H9 (cell line): Measurements from ENCODE around the gene ABCA12. TPM values are rescaled to one million over a fixed set of nuclear protein-coding genes. Genes with fewer than 3 reads are reported as not detected.

Source experiments
- DNase-seq: peaks from one replicate; pipeline ENCODE4 v3.0.0-alpha.2; 2017
- H2AFZ ChIP-seq: one replicate; pipeline ENCODE4 v1.6.1; 2013; ENCODE audit warnings: mild to moderate bottlenecking, low read length, control low read depth, moderate library complexity
- H2AK5ac ChIP-seq: 2 replicates; pipeline ENCODE4 v1.6.1; 2013; ENCODE audit warnings: low read length, control low read depth, mixed read lengths; ENCODE audit not compliant: insufficient read length
- H2BK120ac ChIP-seq: one replicate; pipeline ENCODE4 v1.6.1; 2013; ENCODE audit warnings: low read depth, mild to moderate bottlenecking, low read length, control low read depth, inconsistent platforms; ENCODE audit not compliant: poor library complexity, severe bottlenecking
- H2BK12ac ChIP-seq: 2 replicates; pipeline ENCODE4 v1.6.1; 2013; ENCODE audit warnings: low read length, control low read depth, mixed read lengths, low read depth; ENCODE audit not compliant: insufficient read length
- H2BK15ac ChIP-seq: 2 replicates; pipeline ENCODE4 v1.6.1; 2013; ENCODE audit warnings: low read depth, low read length, control low read depth
- H2BK20ac ChIP-seq: one replicate; pipeline ENCODE4 v1.6.1; 2013; ENCODE audit warnings: low read depth, mild to moderate bottlenecking, low read length, control low read depth, inconsistent platforms; ENCODE audit not compliant: poor library complexity, severe bottlenecking
- H2BK5ac ChIP-seq: 2 replicates; pipeline ENCODE4 v1.6.1; 2013; ENCODE audit warnings: low read length, control low read depth, mixed read lengths; ENCODE audit not compliant: insufficient read length
- H3K14ac ChIP-seq: 2 replicates; pipeline ENCODE4 v1.6.1; 2013; ENCODE audit warnings: low read length, control low read depth; ENCODE audit not compliant: insufficient read depth
- H3K18ac ChIP-seq: 2 replicates; pipeline ENCODE4 v1.6.1; 2013; ENCODE audit warnings: low read depth, mild to moderate bottlenecking, mixed read lengths, low read length, control low read depth; ENCODE audit not compliant: insufficient read length
- H3K23ac ChIP-seq: 2 replicates; pipeline ENCODE4 v1.6.1; 2013; ENCODE audit warnings: low read length, control low read depth, mixed read lengths, low read depth; ENCODE audit not compliant: insufficient read length
- H3K23me2 ChIP-seq: 2 replicates; pipeline ENCODE4 v1.6.1; 2013; ENCODE audit warnings: low read depth, mild to moderate bottlenecking, mixed read lengths, low read length, control low read depth; ENCODE audit not compliant: insufficient read length, poor library complexity, severe bottlenecking
- H3K27ac ChIP-seq: 2 replicates; pipeline ENCODE4 v1.5.1; 2013; ENCODE audit warnings: low read length, control low read depth, mixed read lengths, low read depth; ENCODE audit not compliant: insufficient read length
- H3K27me3 ChIP-seq: 2 replicates; pipeline ENCODE4 v1.6.1; 2013; ENCODE audit warnings: low read length, control low read depth, inconsistent platforms; ENCODE audit not compliant: insufficient read depth
- H3K4ac ChIP-seq: 2 replicates; pipeline ENCODE4 v1.6.1; 2013; ENCODE audit warnings: low read depth, mild to moderate bottlenecking, control low read depth, inconsistent platforms, low read length, moderate library complexity
- H3K4me1 ChIP-seq: 2 replicates; pipeline ENCODE4 v1.6.1; 2013; ENCODE audit warnings: low read length, control low read depth, inconsistent platforms; ENCODE audit not compliant: insufficient read depth
- H3K4me2 ChIP-seq: 2 replicates; pipeline ENCODE4 v1.6.1; 2013; ENCODE audit warnings: low read length, control low read depth, mixed read lengths; ENCODE audit not compliant: insufficient read length, insufficient read depth
- H3K56ac ChIP-seq: 2 replicates; pipeline ENCODE4 v1.6.1; 2013; ENCODE audit warnings: low read depth, mild to moderate bottlenecking, mixed read lengths, low read length, control low read depth; ENCODE audit not compliant: insufficient read length
- H3K79me1 ChIP-seq: 2 replicates; pipeline ENCODE4 v1.6.1; 2013; ENCODE audit warnings: low read depth, mild to moderate bottlenecking, moderate library complexity, low read length, control low read depth, inconsistent platforms; ENCODE audit not compliant: insufficient read depth, poor library complexity, severe bottlenecking
- H3K79me2 ChIP-seq: 2 replicates; pipeline ENCODE4 v1.6.1; 2013; ENCODE audit warnings: low read length, control low read depth, inconsistent platforms; ENCODE audit not compliant: insufficient read depth
- H3K9ac ChIP-seq: 2 replicates; pipeline ENCODE4 v1.6.1; 2013; ENCODE audit warnings: low read length, control low read depth, mixed read lengths; ENCODE audit not compliant: insufficient read length; ENCODE audit errors: extremely low read depth
- H3K9me3 ChIP-seq: one replicate; pipeline ENCODE4 v1.6.1; 2013; ENCODE audit warnings: low read depth, low read length, inconsistent platforms; ENCODE audit not compliant: control insufficient read depth
- H3T11ph ChIP-seq: one replicate; pipeline ENCODE4 v1.6.1; 2013; ENCODE audit warnings: mild to moderate bottlenecking, low read length, control low read depth, inconsistent platforms
- H4K20me1 ChIP-seq: one replicate; pipeline ENCODE4 v1.6.1; 2013; ENCODE audit not compliant: control insufficient read depth, insufficient read length, insufficient read depth
- H4K5ac ChIP-seq: 2 replicates; pipeline ENCODE4 v1.6.1; 2013; ENCODE audit warnings: low read depth, mild to moderate bottlenecking, mixed read lengths, low read length, control low read depth; ENCODE audit not compliant: insufficient read length
- H4K8ac ChIP-seq: replicated peaks from 2 replicates; pipeline ENCODE4 v1.6.1; 2013; ENCODE audit warnings: low read length, control low read depth, mixed read lengths, low read depth; ENCODE audit not compliant: insufficient read length
- H4K91ac ChIP-seq: 2 replicates; pipeline ENCODE4 v1.6.1; 2013; ENCODE audit warnings: low read depth, mild to moderate bottlenecking, moderate library complexity, mixed read lengths, low read length, control low read depth; ENCODE audit not compliant: insufficient read length
- H3K27ac Mint-ChIP-seq, 3 experiments: 2 replicates in 2 of 3; 3 replicates in 1 of 3; pipeline ENCODE4 v1.8.0; 2020 to 2021; ENCODE audit warnings: mixed read lengths in 3 of 3, mild to moderate bottlenecking in 1 of 3, moderate library complexity in 1 of 3
- H3K27me3 Mint-ChIP-seq: 2 replicates; pipeline ENCODE4 v1.8.0; 2021; ENCODE audit warnings: low read depth, mild to moderate bottlenecking, moderate library complexity, mixed read lengths
- H3K36me3 Mint-ChIP-seq, 3 experiments: 2 replicates in 2 of 3; 3 replicates in 1 of 3; pipeline ENCODE4 v1.8.0; 2020 to 2021; ENCODE audit warnings: low read depth in 3 of 3, mixed read lengths in 3 of 3; ENCODE audit not compliant: insufficient read depth in 1 of 3
- H3K4me1 Mint-ChIP-seq, 2 experiments: 2 replicates each; pipeline ENCODE4 v1.8.0; 2020; ENCODE audit warnings: mixed read lengths in 2 of 2
- H3K4me3 Mint-ChIP-seq, 2 experiments: 2 replicates in 1 of 2; 3 replicates in 1 of 2; pipeline ENCODE4 v1.8.0; 2020 to 2021; ENCODE audit warnings: mild to moderate bottlenecking in 2 of 2, mixed read lengths in 2 of 2, moderate library complexity in 1 of 2
- H3K9me3 Mint-ChIP-seq, 2 experiments: 2 replicates in 1 of 2; 3 replicates in 1 of 2; pipeline ENCODE4 v1.8.0; 2020; ENCODE audit warnings: mild to moderate bottlenecking in 2 of 2, mixed read lengths in 2 of 2, moderate library complexity in 1 of 2
- WGBS: extraction: QIAGEN DNeasy Blood & Tissue Kit; methylation state at CpG from one replicate; pipeline ENCODE4 v1.1.7; 2013; ENCODE audit warnings: missing lambda C conversion rate, low lambda C conversion rate, mixed read lengths; ENCODE audit not compliant: insufficient read length; ENCODE audit errors: extremely low coverage; 5-methylcytosine and 5-hydroxymethylcytosine counted together
- total RNA-seq: library from RNA; stranded (reverse); gene quantifications from 2 replicates; pipeline ENCODE4 v1.2.1, GENCODE V29; 2021
- TF ChIP-seq, protein P1 (sequence below): fragments of 200-600 bp; sonication (generic); conservative IDR thresholded peaks from 3 replicates; pipeline ENCODE4 v1.8.0; 2021; ENCODE audit warnings: antibody characterized with exemption, mild to moderate bottlenecking

ABCA12 gene
- total RNA-seq, 1 experiment from 2014 or later = not detected

DNA sequence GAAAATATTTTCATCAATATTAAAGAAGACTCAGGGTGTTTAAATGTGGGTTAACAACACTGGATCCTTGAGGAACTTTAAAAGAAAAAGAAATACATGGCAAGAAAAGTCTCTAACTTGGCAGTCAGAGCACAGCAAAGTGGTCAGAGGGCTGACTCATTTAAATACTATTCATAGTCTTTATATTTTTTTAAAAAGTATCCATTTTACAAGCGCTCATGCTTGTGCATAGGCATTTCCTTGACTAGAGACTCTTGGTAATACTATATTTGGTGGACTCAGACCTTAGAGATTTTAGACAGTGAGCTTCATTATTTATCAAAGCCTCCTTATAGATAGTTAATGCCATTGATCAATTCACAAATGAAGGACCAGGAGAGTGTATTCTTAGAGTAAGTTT lies 110.2 kb downstream of the ABCA12 start:
- H2BK12ac ChIP-seq = no peak overlapping the region
- no peak overlapping the region for H4K91ac ChIP-seq
- H3K27ac ChIP-seq = no peak overlapping the region
- no peak overlapping the region for H2BK20ac ChIP-seq
- no peak overlapping the region for H3K56ac ChIP-seq
- no peak overlapping the region for H2AFZ ChIP-seq
- no peak overlapping the region for H3T11ph ChIP-seq
- no peaks in the 10 kb centered on the region for H4K20me1 ChIP-seq
- WGBS = no CpG with 5 or more reads among the region's 1 CpG
- H3K9me3 ChIP-seq = no peaks in the 10 kb centered on the region
- no peak overlapping the region for H2BK5ac ChIP-seq
- H3K36me3 Mint-ChIP-seq = no peaks in the 10 kb centered on the region
- no peak overlapping the region for H3K9ac ChIP-seq
- H4K5ac ChIP-seq = no peak overlapping the region
- no peak overlapping the region for H3K4ac ChIP-seq
- no peak overlapping the region for H3K4me2 ChIP-seq
- no peaks in the 10 kb centered on the region for H3K9me3 Mint-ChIP-seq
- TF ChIP-seq, protein P1, sequence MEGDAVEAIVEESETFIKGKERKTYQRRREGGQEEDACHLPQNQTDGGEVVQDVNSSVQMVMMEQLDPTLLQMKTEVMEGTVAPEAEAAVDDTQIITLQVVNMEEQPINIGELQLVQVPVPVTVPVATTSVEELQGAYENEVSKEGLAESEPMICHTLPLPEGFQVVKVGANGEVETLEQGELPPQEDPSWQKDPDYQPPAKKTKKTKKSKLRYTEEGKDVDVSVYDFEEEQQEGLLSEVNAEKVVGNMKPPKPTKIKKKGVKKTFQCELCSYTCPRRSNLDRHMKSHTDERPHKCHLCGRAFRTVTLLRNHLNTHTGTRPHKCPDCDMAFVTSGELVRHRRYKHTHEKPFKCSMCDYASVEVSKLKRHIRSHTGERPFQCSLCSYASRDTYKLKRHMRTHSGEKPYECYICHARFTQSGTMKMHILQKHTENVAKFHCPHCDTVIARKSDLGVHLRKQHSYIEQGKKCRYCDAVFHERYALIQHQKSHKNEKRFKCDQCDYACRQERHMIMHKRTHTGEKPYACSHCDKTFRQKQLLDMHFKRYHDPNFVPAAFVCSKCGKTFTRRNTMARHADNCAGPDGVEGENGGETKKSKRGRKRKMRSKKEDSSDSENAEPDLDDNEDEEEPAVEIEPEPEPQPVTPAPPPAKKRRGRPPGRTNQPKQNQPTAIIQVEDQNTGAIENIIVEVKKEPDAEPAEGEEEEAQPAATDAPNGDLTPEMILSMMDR = no peak
- H3K27ac Mint-ChIP-seq = no peak overlapping the region
- no peak overlapping the region for H3K18ac ChIP-seq
- no peaks in the 10 kb centered on the region for H3K79me2 ChIP-seq
- peaks cover 4 to 7% of the 10 kb centered on the region in 2 experiments; a peak in 3 of 4 replicates for H3K4me1 Mint-ChIP-seq
- DNase-seq = no peak
- no peak overlapping the region for H4K8ac ChIP-seq
- no peak overlapping the region for H2BK15ac ChIP-seq
- no peak overlapping the region for H3K23ac ChIP-seq
- H3K23me2 ChIP-seq = no peaks in the 10 kb centered on the region
- no peak overlapping the region for H3K4me3 Mint-ChIP-seq
- no peak overlapping the region for H2AK5ac ChIP-seq
- H3K4me1 ChIP-seq = no peaks in the 10 kb centered on the region
- no peaks in the 10 kb centered on the region for H3K27me3 Mint-ChIP-seq
- H3K14ac ChIP-seq = no peak overlapping the region
- no peak overlapping the region for H2BK120ac ChIP-seq
- no peaks in the 10 kb centered on the region for H3K27me3 ChIP-seq
- H3K79me1 ChIP-seq = no peaks in the 10 kb centered on the region
